K562 (cell line): Measurements from ENCODE around the gene SMOC2. TPM values are rescaled to one million over a fixed set of nuclear protein-coding genes. Genes with fewer than 3 reads are reported as not detected.

Source experiments
- ATAC-seq: fragments of 200-7000 bp; cut with Tn5 transposase; 3 replicates; pipeline ENCODE4 v1.9.1; 2020; ENCODE audit warnings: moderate library complexity
- BruUV-seq: library from RNA; stranded (reverse); fragments of 400-500 nt; replicated peaks from 2 replicates; lab custom pipeline; 2021; lab: Mats Ljungman, UMichigan
- CTCF ChIA-PET: fragments of 300-600 bp; formaldehyde crosslinking; extraction: SDS; loops from one replicate; lab custom pipeline; 2021; ENCODE audit warnings: low intra/inter-chr PET ratio; lab: Yijun Ruan, JAX
- POLR2A ChIA-PET: fragments of 300-600, 350-650 bp; sonication (Branson Sonifier 250); formaldehyde crosslinking; extraction: SDS; loops from one replicate; lab custom pipeline; 2021; ENCODE audit warnings: antibody characterized with exemption, inconsistent platforms; lab: Yijun Ruan, JAX
- DNase-seq, 4 experiments: peaks; one replicate each; pipeline versions ENCODE4 v3.0.0 to v3.0.0-alpha.2; 2011 to 2018; ENCODE audit warnings: low spot score in 3 of 4, mixed read lengths in 3 of 4; ENCODE audit errors: extremely low read depth in 1 of 4
- FAIRE-seq: peaks from 2 replicates; lab custom pipeline; 2011; peaks lifted over from hg19 to GRCh38; lab: Jason Lieb, UNC
- H2AFZ ChIP-seq: 2 replicates; pipeline ENCODE4 v1.6.0; 2011; ENCODE audit warnings: low read depth, low read length, control low read depth, inconsistent platforms
- H3K27ac ChIP-seq: fragments of 200-600 bp; 3 replicates; pipeline ENCODE4 v1.8.0; 2011; ENCODE audit warnings: low read depth, mild to moderate bottlenecking, control low read depth, inconsistent platforms, low read length, moderate library complexity, mixed read lengths; ENCODE audit errors: extremely low read depth
- H3K27me3 ChIP-seq, 2 experiments: fragments of 300-600 bp in 1 of 2; 2 replicates in 1 of 2; 3 replicates in 1 of 2; pipeline versions ENCODE4 v1.6.0 to v1.8.0; 2011; ENCODE audit warnings: inconsistent platforms in 2 of 2, low read length in 2 of 2, mild to moderate bottlenecking in 1 of 2, mixed read lengths in 1 of 2, moderate library complexity in 1 of 2; ENCODE audit not compliant: control insufficient read depth in 2 of 2, insufficient read depth in 2 of 2
- H3K36me3 ChIP-seq: fragments of 300-600 bp; 3 replicates; pipeline ENCODE4 v1.8.0; 2011; ENCODE audit warnings: mild to moderate bottlenecking, low read length, inconsistent platforms; ENCODE audit not compliant: control insufficient read depth, insufficient read depth
- H3K4me1 ChIP-seq, 2 experiments: fragments of 200-600 bp in 1 of 2; replicated peaks in 1 of 2; 2 replicates in 1 of 2; 3 replicates in 1 of 2; pipeline versions ENCODE4 v1.5.1 to v1.8.0; 2011; ENCODE audit warnings: inconsistent platforms in 2 of 2, low read length in 2 of 2, mild to moderate bottlenecking in 1 of 2, mixed read lengths in 1 of 2, moderate library complexity in 1 of 2; ENCODE audit not compliant: control insufficient read depth in 2 of 2, insufficient read depth in 2 of 2
- H3K4me2 ChIP-seq: 2 replicates; pipeline ENCODE4 v1.6.1; 2011; ENCODE audit warnings: low read length, control low read depth, inconsistent platforms, mixed read lengths; ENCODE audit not compliant: insufficient read depth
- H3K4me3 ChIP-seq: fragments of 200-600 bp; sonication (generic), shearing (Covaris generic); 2 replicates; pipeline ENCODE4 v1.5.1; 2016; ENCODE audit warnings: control low read depth, inconsistent platforms
- H3K79me2 ChIP-seq: fragments of 200-600 bp; 3 replicates; pipeline ENCODE4 v1.8.0; 2011; ENCODE audit warnings: low read length, inconsistent platforms; ENCODE audit not compliant: control insufficient read depth, insufficient read depth
- H3K9ac ChIP-seq, 2 experiments: 2 replicates each; pipeline versions ENCODE4 v1.6.0 to v1.6.1; 2011; ENCODE audit warnings: low read depth in 2 of 2, low read length in 2 of 2, control low read depth in 1 of 2, inconsistent platforms in 1 of 2, mild to moderate bottlenecking in 1 of 2, mixed read lengths in 1 of 2; ENCODE audit not compliant: insufficient read depth in 1 of 2
- H3K9me1 ChIP-seq: one replicate; pipeline ENCODE4 v1.6.0; 2011; ENCODE audit warnings: inconsistent platforms, mild to moderate bottlenecking, low read length, moderate library complexity; ENCODE audit not compliant: control insufficient read depth, insufficient read depth
- H3K9me3 ChIP-seq: replicated peaks from 2 replicates; pipeline ENCODE4 v1.5.1; 2011; ENCODE audit warnings: low read depth, low read length, inconsistent platforms; ENCODE audit not compliant: control insufficient read depth, insufficient read depth
- H4K20me1 ChIP-seq: replicated peaks from 2 replicates; pipeline ENCODE4 v1.6.1; 2011; ENCODE audit warnings: low read length, inconsistent platforms, mixed read lengths; ENCODE audit not compliant: control insufficient read depth, insufficient read depth
- CEBPG ChIP-seq, 3 experiments: fragments of 200-800 bp in 1 of 3; sonication (Bioruptor generic) in 1 of 3; sonication (generic) in 1 of 3; formaldehyde crosslinking in 1 of 3; IDR thresholded peaks in 2 of 3; conservative IDR thresholded peaks in 1 of 3; 2 replicates each; pipeline versions ENCODE4 v1.6.1 to v1.8.0; 2016 to 2022; ENCODE audit warnings: missing compliant biosample characterization in 2 of 3, missing genetic modification characterization in 2 of 3, mild to moderate bottlenecking in 1 of 3, missing genetic modification reagents in 1 of 3
- CREM ChIP-seq: IDR thresholded peaks from 2 replicates; pipeline ENCODE4 v1.6.1; 2014; ENCODE audit warnings: antibody characterized with exemption, low read depth
- DPF2 ChIP-seq: fragments of 450-650 bp; IDR thresholded peaks from 2 replicates; pipeline ENCODE4 v1.6.1; 2016
- E2F1 ChIP-seq: sonication (generic); formaldehyde crosslinking; IDR thresholded peaks from 2 replicates; pipeline ENCODE4 v1.8.1; 2023; ENCODE audit warnings: mild to moderate bottlenecking, missing genetic modification reagents, moderate library complexity
- FOXJ3 ChIP-seq: sonication (generic); formaldehyde crosslinking; IDR thresholded peaks from 2 replicates; pipeline ENCODE4 v1.4.0; 2020; ENCODE audit warnings: mild to moderate bottlenecking, missing genetic modification reagents
- GTF3C2 ChIP-seq: IDR thresholded peaks from 3 replicates; pipeline ENCODE4 v1.6.1; 2011; ENCODE audit warnings: borderline replicate concordance, mild to moderate bottlenecking, moderate library complexity; ENCODE audit not compliant: insufficient read length; ENCODE audit errors: extremely low read depth
- MED1 ChIP-seq: sonication (generic); formaldehyde crosslinking; IDR thresholded peaks from 2 replicates; pipeline ENCODE4 v1.8.1; 2023; ENCODE audit warnings: missing genetic modification reagents, borderline replicate concordance
- PRPF4 ChIP-seq: fragments of 200-400 bp; formaldehyde crosslinking; IDR thresholded peaks from one replicate; pipeline ENCODE4 v1.6.1; 2017; ENCODE audit warnings: low read length, low read depth, mild to moderate bottlenecking; ENCODE audit not compliant: insufficient read depth, poor library complexity, severe bottlenecking
- RREB1 ChIP-seq: fragments of 250-450 bp; sonication (Bioruptor Pico); IDR thresholded peaks from 2 replicates; pipeline ENCODE4 v1.4.0; 2020
- ZEB2 ChIP-seq: fragments of 450-650 bp; IDR thresholded peaks from 2 replicates; pipeline ENCODE4 v1.6.1; 2016
- ZNF212 ChIP-seq: fragments of 450-650 bp; formaldehyde crosslinking; IDR thresholded peaks from 2 replicates; pipeline ENCODE4 v1.4.0; 2020; ENCODE audit warnings: mild to moderate bottlenecking
- WGBS: fragments of 100-300 bp; shearing (Covaris generic); methylation state at CpG from one replicate; pipeline ENCODE4 v1.1.6; 2016; ENCODE audit warnings: low coverage, mixed read lengths; ENCODE audit not compliant: insufficient coverage; ENCODE audit errors: missing lambda C conversion rate; 5-methylcytosine and 5-hydroxymethylcytosine counted together
- in situ Hi-C: fragments of 300-500 bp; cut with MboI; formaldehyde crosslinking; loops from 4 replicates; pipeline ENCODE4 v1.15.0; 2018; ENCODE audit warnings: inconsistent platforms, mixed read lengths
- intact Hi-C: fragments of 100-400 bp; cut with micrococcal nuclease; formaldehyde crosslinking; loops from 2 replicates; pipeline ENCODE4 v1.14.2; 2022
- polyA plus RNA-seq, 8 experiments: library from polyadenylated mRNA; depleted of rRNA in 4 of 8; stranded (reverse) in 5 of 8; unstranded in 3 of 8; fragments of >200 nt; fragmentation: Nextera tagmentation in 2 of 8; fragmentation: Illumina TruSeq in 1 of 8; extraction: Ambion mirVana in 2 of 8; extraction: Trizol in 1 of 8; gene quantifications; 2 replicates each; pipeline versions ENCODE4 v1.2.1 to v1.2.3, GENCODE V29; 2011 to 2014; ENCODE audit warnings: inconsistent platforms in 1 of 8, missing spikeins in 1 of 8
- total RNA-seq, 7 experiments: library from RNA; depleted of rRNA in 6 of 7; stranded (reverse); fragments of >200 nt in 6 of 7; fragmentation: Illumina TruSeq in 2 of 7; extraction: Trizol in 2 of 7; gene quantifications; 2 replicates each; pipeline versions ENCODE4 v1.2.1 to v1.2.3, GENCODE V29; 2011 to 2021; ENCODE audit warnings: low replicate concordance in 1 of 7

The SMOC2 gene
- total and polyA plus RNA-seq, 9 of the 15 experiments (the other 6 are each of a cell fraction or from before 2014, with no cell fraction given), result 0.45 to 2.3 (median 1.1) TPM

GRCh38 chr6:168524571-168525001 is 83.6 kb downstream of the SMOC2 start (continued):
- no peak for TF ChIP-seq RREB1 (CRISPR knock-in tag)
- TF ChIP-seq, all 486 proteins: peak for 0

- DNase-seq (no peak), ATAC-seq (no peak), FAIRE-seq (no peak)
- Histone ChIP-seq H4K20me1 (no peaks in the 10 kb centered on the region), H3K9me1 (no peaks in the 10 kb centered on the region), H3K9me3 (no peaks in the 10 kb centered on the region), H3K4me1 (0 out of 5 replicates have a peak, but pooled peaks cover 0 to 2% of the 10 kb centered on the region in 2 experiments), H3K9ac (no peak overlapping the region), H3K36me3 (no peaks in the 10 kb centered on the region), H3K27me3 (peaks cover 21 to 39% of the 10 kb centered on the region in 2 experiments), H3K4me2 (no peak overlapping the region), H3K79me2 (no peaks in the 10 kb centered on the region), H2AFZ (no peak overlapping the region), H3K27ac (no peak overlapping the region), H3K4me3 (no peak overlapping the region)
- no TSS peak for BruUV-seq
- ChIA-PET CTCF (no interaction called here), POLR2A (no interaction called here)
- in situ Hi-C loops, result no loop called here
- intact Hi-C loops, result no loop called here
- WGBS, result 22% methylated on average over 7 of the region's 8 CpGs
- TF ChIP-seq ZEB2 (no peak), E2F1 (CRISPR knock-in tag) (no peak), DPF2 (no peak), MED1 (CRISPR knock-in tag) (no peak), CREM (no peak), FOXJ3 (CRISPR knock-in tag) (no peak), CEBPG (CRISPR knock-in tag; IDR thresholded peaks at IDR 0.05) (no peak), CEBPG (tag; conservative IDR thresholded peaks at IDR 0.05 in 1 of 2, IDR thresholded peaks at IDR 0.05 in 1 of 2) (no peak), GTF3C2 (no peak), PRPF4 (no peak), ZNF212 (CRISPR knock-in tag) (no peak)
These were observed 84.1 kb downstream of the SMOC2 start for GRCh38 chr6:168525114-168525513.
